HFF-Myc (cell line): ENCODE measurements around the gene CHIC2.
"Not testable (repeated sequence)": the region's sequence is repeated elsewhere in the genome, so short reads cannot be mapped to it uniquely, and the experiment has no call there.

Experiments
- DNase-seq: peaks from one replicate; pipeline ENCODE4 v3.0.0-alpha.2; 2011; ENCODE audit warnings: low read depth; ENCODE audit errors: extremely low read depth
- H3K4me3 ChIP-seq: replicated peaks from 2 replicates; pipeline ENCODE4 v1.5.1; 2011; ENCODE audit warnings: low read depth, mild to moderate bottlenecking, control low read depth, low read length
- CTCF ChIP-seq: IDR thresholded peaks from 2 replicates; pipeline ENCODE4 v1.5.1; 2012; ENCODE audit warnings: mild to moderate bottlenecking, low read depth, low read length, control low read depth; ENCODE audit errors: missing control alignments

CHIC2 gene

DNA sequence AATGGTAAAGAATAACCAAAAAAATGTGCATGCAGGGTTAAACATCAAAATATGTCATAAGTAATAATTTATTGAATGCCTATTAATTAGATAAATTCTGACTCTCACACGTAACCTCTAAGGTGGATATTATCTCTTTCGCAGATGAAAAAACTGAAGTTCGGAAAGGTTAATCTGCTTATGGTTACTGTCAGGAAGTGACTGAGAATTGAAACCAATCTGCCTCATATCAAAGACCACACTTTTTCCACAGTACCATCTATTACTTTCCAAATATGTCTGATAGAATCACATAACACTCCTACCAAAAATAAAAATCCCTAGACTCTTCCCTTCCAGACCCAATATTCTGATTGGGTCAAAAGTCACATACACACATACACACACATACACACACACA, 6.2 kb downstream of the CHIC2 start:
- no peak for DNase-seq
- no peak overlapping the region for H3K4me3 ChIP-seq
- TF ChIP-seq CTCF: no peak

GRCh38 chr4:54056360-54056759, 8.0 kb downstream of the CHIC2 start:
- no peak for DNase-seq
- H3K4me3 ChIP-seq: no peak overlapping the region
- TF ChIP-seq CTCF: no peak

DNA sequence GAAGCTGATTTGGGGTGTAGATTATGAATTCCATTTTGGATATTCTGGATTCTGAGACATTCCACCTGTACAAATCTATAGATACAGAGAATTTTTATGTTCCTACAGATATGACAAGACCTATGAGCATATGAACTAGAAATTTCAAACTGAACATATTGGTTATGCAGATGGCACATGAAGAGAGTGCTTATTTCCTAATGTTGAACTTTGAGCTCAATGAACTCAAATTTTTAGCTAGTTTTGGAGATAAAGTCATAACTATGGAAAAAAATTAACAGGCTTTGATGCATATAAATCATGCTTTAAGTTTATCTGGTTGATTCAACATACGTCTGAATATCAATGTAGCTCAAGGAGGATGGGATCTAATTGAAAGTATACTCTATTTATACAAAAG, 8.9 kb downstream of the CHIC2 start:
- no peak for TF ChIP-seq CTCF
- no peak for DNase-seq
- H3K4me3 ChIP-seq: no peak overlapping the region

- no peak for TF ChIP-seq CTCF
- DNase-seq: no peak
- H3K4me3 ChIP-seq: no peak overlapping the region
Measured at GRCh38 chr4:54054501-54054900, 9.9 kb downstream of the CHIC2 start.

- not testable (repeated sequence) for H3K4me3 ChIP-seq, DNase-seq
Measured at GRCh38 chr4:54053322-54053721, 11.1 kb downstream of the CHIC2 start.

- no peak for TF ChIP-seq CTCF
- DNase-seq: no peak
Measured at GRCh38 chr4:54050214-54050904, 14.0 kb downstream of the CHIC2 start.

DNA sequence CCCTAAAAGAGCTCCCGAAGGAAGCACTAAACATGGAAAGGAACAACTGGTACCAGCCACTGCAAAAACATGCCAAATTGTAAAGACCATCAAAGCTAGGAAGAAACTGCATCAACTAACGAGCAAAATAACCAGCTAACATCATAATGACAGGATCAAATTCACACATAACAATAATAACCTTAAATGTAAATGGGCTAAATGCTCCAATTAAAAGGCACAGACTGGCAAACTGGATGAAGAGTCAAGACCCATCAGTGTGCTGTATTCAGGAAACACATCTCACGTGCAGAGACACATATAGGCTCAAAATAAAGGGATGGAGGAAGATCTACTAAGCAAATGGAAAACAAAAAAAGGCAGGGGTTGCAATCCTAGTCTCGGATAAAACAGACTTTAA, 20.8 kb downstream of the CHIC2 start:
- not testable (repeated sequence) for DNase-seq, H3K4me3 ChIP-seq

More at GRCh38 chr4:54050214-54050904, 14.0 kb downstream of the CHIC2 start:
- H3K4me3 ChIP-seq: no peak overlapping the region

DNA sequence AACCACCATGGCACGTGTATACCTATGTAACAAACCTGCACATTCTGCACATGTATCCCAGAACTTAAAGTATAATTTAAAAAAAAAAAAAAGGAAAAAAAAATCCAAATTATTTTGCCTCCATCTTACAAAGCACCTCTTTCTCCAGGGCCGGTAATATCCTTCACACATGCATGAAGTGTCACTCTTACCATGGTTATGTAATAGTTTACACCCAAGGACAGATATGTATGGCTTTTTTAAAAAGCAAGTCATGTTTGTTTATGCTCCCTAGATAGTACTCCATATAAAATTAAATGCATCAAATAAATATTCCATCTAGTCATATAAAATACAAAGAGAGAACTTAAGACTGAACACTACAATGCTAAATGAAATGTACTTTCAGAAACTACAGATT, 22.5 kb downstream of the CHIC2 start:
- no peak for DNase-seq
- TF ChIP-seq CTCF: no peak

More for the DNA sequence above, 22.5 kb downstream of the CHIC2 start:
- H3K4me3 ChIP-seq: no peak overlapping the region
